Breast epithelium (tissue), 4 donors: ENCODE data around the gene KCNH3. TPM values are rescaled to one million over a fixed set of nuclear protein-coding genes. Genes with fewer than 3 reads are reported as not detected.

ENCODE experiments used
- DNase-seq, 2 donors: peaks; one replicate each; pipeline ENCODE4 v3.0.0-alpha.2; 2019; ENCODE audit warnings: low spot score in 2 of 2
- H3K27ac ChIP-seq, 2 donors: fragments of 200-600 bp; sonication (generic) in 1 of 2; one replicate each; pipeline ENCODE4 v1.5.1; 2016 to 2019; ENCODE audit warnings: mild to moderate bottlenecking in 1 of 2
- H3K27me3 ChIP-seq, 2 donors: fragments of 200-600 bp; sonication (generic) in 1 of 2; one replicate each; pipeline versions ENCODE4 v1.5.1 to v1.6.0; 2017 to 2019; ENCODE audit warnings: control low read depth in 1 of 2, mild to moderate bottlenecking in 1 of 2
- H3K36me3 ChIP-seq: fragments of 200-600 bp; one replicate; pipeline ENCODE4 v1.5.1; 2019
- H3K4me1 ChIP-seq, 2 donors: fragments of 200-600 bp; sonication (generic); one replicate each; pipeline ENCODE4 v1.5.1; 2016 to 2019; ENCODE audit warnings: control low read depth in 1 of 2
- H3K4me3 ChIP-seq, 3 donors: fragments of 200-600 bp; sonication (generic); 1 replicate in 2 of 3; 2 replicates in 1 of 3; pipeline ENCODE4 v1.5.1; 2016 to 2019; ENCODE audit warnings: mild to moderate bottlenecking in 3 of 3, moderate library complexity in 2 of 3
- H3K9me3 ChIP-seq, 2 donors: fragments of 200-600 bp; sonication (generic) in 1 of 2; one replicate each; pipeline ENCODE4 v1.5.1; 2016 to 2019; ENCODE audit warnings: control low read depth in 1 of 2
- POLR2A ChIP-seq: fragments of 450-650 bp; IDR thresholded peaks from one replicate; pipeline ENCODE4 v1.6.1; 2016; ENCODE audit warnings: antibody characterized with exemption, mild to moderate bottlenecking, moderate library complexity
- POLR2AphosphoS5 ChIP-seq, 3 donors: sonication (generic); formaldehyde crosslinking; IDR thresholded peaks; one replicate each; pipeline ENCODE4 v1.6.1; 2017; ENCODE audit warnings: antibody characterized with exemption in 3 of 3
- intact Hi-C: fragments of 100-400 bp; cut with DNase I; formaldehyde crosslinking; loops from one replicate; pipeline ENCODE4 v1.15.1; 2023; ENCODE audit warnings: low total_unique reads
- total RNA-seq, 3 donors: library from RNA; depleted of rRNA; stranded (reverse); fragments of >200 nt; gene quantifications; one replicate each; pipeline ENCODE4 v1.1.0, GENCODE V29; 2016
- TF ChIP-seq, protein P1 (sequence below), 3 donors: fragments of 450-650 bp; IDR thresholded peaks; one replicate each; pipeline ENCODE4 v1.5.1; 2016 to 2017; ENCODE audit warnings: antibody characterized with exemption in 3 of 3, mild to moderate bottlenecking in 3 of 3, moderate library complexity in 3 of 3

Gene KCNH3
- total RNA-seq, 3 donors from 2014 or later: 0.66 to 1.3 TPM; not detected in 1

DNA sequence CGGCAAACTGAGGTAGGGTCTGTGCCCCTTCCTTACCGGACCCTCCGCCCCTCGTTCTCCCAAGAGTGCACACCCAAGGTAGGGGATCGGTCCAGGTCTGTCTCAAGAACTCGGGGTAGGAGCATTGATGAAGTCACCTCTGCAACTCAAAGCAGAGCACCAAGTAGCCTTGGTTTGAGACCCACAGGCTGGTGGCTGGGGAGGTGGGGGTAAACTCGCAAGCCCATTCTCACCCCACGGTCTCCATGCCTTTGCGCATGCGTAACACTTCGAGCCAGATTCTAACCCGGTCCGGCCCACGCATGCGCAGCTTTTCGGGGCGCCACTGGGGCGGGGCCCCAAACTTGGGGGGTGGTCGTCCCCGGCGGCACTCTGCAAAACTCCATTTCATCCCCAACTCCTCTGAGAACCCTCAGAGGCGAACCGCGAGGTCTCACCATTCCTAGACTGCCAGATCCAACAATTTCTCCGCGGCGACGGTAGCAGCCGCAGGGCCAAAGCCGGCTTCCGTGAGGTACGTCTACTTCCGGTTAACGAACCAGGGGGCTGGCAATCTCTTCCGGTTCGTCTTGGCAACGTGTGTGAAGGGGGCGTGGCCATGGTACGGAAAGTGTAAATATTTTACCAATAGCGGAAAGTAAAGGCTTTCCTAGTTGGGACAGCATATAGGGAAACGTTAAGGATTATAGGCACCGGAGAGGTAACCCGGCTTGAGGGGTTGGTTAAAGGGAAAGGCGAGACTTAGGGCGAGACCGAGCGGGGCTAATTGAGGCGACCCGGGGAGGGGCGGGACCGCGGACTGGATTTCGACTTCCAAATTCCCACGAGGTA lies 29.0 kb downstream of the KCNH3 start, which contains the start of gene MCRS1:
TSS of gene MCRS1 (minus strand) at position 532 of the 831 bp plus-strand sequence. CDS start 1,411 bp downstream, outside the sequence.
- DNase-seq: peak; percentile 78 to 84
- H3K27me3 ChIP-seq: no peaks in the 10 kb centered on the region
- TF ChIP-seq POLR2AphosphoS5 (IDR thresholded peaks at IDR 0.05) (peak; percentile 91 to 96 (median 92)), POLR2A (peak; percentile 45)
- TF ChIP-seq, protein P1, sequence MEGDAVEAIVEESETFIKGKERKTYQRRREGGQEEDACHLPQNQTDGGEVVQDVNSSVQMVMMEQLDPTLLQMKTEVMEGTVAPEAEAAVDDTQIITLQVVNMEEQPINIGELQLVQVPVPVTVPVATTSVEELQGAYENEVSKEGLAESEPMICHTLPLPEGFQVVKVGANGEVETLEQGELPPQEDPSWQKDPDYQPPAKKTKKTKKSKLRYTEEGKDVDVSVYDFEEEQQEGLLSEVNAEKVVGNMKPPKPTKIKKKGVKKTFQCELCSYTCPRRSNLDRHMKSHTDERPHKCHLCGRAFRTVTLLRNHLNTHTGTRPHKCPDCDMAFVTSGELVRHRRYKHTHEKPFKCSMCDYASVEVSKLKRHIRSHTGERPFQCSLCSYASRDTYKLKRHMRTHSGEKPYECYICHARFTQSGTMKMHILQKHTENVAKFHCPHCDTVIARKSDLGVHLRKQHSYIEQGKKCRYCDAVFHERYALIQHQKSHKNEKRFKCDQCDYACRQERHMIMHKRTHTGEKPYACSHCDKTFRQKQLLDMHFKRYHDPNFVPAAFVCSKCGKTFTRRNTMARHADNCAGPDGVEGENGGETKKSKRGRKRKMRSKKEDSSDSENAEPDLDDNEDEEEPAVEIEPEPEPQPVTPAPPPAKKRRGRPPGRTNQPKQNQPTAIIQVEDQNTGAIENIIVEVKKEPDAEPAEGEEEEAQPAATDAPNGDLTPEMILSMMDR (IDR thresholded peaks at IDR 0.05): no peak
- H3K36me3 ChIP-seq: peaks cover 4% of the 10 kb centered on the region
- no peaks in the 10 kb centered on the region for H3K9me3 ChIP-seq
- H3K4me1 ChIP-seq: peaks cover 0 to 10% of the 10 kb centered on the region in 2 donors
- intact Hi-C loops: no loop called here
- H3K4me3 ChIP-seq: peak within 1 kb of the TSS; percentile 76 to 99 (median 87)
- peak within 1 kb of the TSS; percentile 91 to 96 for H3K27ac ChIP-seq

DNA sequence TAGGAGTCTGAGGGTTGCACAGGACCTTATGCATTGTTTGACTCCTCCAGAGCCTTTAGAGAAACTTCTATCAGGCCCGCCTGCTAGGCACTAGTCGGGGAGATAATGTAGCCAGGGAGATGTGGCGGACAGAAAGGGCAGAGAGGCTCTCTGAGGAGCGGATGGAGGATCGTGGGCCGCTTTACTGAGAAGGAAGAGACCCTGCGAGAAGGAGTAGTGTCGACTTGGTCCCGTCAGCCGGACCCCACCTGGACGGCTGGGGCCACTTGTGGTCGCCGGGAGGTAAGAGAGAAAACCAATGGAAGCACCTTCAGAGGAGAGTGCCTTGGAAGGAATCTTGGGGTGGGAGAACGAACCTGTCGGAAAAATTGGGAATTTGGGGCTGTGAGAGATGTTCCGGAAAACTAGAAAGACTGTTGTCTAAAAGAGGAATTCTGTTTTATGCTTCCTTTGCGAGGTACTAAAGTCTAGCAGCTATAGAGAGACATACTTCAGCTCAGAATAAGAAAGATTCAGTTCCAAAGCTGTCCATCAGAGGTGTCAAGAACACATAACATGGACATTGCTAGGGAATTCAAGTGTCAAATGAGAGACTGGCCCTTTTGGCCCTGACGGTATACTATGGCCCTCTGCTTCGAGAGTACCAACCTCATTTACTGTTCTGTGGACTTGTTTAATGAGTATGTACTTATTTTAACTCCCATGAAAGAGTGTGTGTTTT lies 29.8 kb downstream of the KCNH3 start:
- no peak for DNase-seq

DNA sequence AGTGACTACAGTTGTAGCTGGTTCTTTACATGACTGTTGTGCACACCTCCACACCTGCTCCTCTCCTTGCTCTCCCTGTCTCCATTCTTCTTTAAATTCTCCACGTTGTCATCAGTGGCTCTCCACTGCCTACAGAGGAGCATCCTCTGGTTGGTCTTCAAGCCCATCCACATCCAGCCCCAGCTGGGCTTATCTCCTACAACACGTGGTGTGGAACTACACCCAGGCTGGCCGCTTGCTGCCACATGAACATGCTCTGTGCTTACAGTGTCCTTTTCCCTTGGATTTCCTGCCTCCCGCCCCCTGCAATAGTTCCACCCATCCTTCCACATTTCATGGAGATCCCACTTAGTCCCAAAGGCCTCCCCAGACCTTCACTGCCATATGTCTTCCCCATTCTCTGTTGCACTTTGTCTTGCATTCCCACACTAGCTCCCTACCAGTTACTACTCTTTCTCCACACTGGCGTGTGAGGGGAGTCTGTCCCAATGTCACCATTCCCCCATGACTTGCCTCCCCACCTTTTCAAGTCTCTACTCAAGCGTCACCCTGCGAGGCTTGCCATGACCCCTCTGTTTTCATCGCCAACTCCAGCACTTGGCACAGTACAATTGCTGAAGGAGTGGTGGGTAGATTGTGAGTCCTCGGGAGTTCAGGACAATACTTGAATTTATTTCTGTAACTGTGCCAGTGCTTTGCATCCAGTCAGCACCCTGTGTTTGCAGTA lies 38.9 kb downstream of the KCNH3 start:
- H3K9me3 ChIP-seq: no peaks in the 10 kb centered on the region
- intact Hi-C loops: no loop called here
- H3K27me3 ChIP-seq: no peaks in the 10 kb centered on the region
- no peak overlapping the region for H3K4me3 ChIP-seq
- no peaks in the 10 kb centered on the region for H3K4me1 ChIP-seq
- no peak for DNase-seq
- TF ChIP-seq POLR2AphosphoS5 (IDR thresholded peaks at IDR 0.05) (no peak), POLR2A (no peak)
- TF ChIP-seq, protein P1 (IDR thresholded peaks at IDR 0.05): no peak
- H3K36me3 ChIP-seq: no peaks in the 10 kb centered on the region
- no peak overlapping the region for H3K27ac ChIP-seq

More for the DNA sequence above, 29.8 kb downstream of the KCNH3 start:
- Histone ChIP-seq H3K4me3 (peak overlapping the region; percentile 76 to 99 (median 87)), H3K27ac (peak overlapping the region; percentile 91 to 96), H3K9me3 (no peaks in the 10 kb centered on the region), H3K36me3 (no peaks in the 10 kb centered on the region), H3K4me1 (peaks cover 0 to 10% of the 10 kb centered on the region in 2 donors), H3K27me3 (no peaks in the 10 kb centered on the region)
- intact Hi-C loops: no loop called here
- TF ChIP-seq, protein P1 (IDR thresholded peaks at IDR 0.05): no peak
- TF ChIP-seq POLR2A: no peak
- no peak for TF ChIP-seq POLR2AphosphoS5 (IDR thresholded peaks at IDR 0.05)

DNA sequence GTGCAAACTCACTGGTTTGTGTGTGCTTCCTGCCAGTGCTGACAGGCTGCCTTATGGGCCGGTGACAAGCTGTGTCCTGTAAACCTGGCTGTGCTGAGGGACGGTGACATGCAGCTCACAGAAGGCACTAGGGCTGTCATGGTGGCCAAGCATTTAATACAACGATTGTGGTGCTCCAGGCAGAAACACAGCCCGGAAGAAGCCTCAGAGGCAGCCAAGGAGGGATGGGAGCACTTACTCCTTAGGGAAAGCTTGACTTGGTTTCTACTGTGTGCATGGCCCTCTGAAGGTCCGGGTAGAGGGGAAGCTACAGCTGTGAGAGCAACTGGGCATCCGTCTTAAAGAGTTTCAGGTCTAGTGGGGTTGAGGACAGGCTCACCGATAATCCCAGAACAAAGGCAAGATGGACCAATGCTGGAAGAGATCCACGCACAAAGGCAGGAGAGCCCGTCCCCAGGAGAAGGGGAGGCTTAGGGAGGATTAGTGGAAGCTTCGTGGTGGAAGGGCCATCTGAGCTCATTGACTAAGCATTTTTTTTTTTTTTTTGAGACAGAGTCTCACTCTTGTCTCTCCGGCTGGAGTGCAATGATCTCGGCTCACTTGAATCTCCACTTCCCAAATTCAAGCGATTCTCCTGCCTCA lies 39.8 kb downstream of the KCNH3 start:
- Histone ChIP-seq H3K4me3 (no peak overlapping the region), H3K27me3 (no peaks in the 10 kb centered on the region), H3K4me1 (no peaks in the 10 kb centered on the region), H3K27ac (no peak overlapping the region), H3K9me3 (no peaks in the 10 kb centered on the region), H3K36me3 (no peaks in the 10 kb centered on the region)
- DNase-seq: no peak
- intact Hi-C loops: no loop called here
- TF ChIP-seq, protein P1 (IDR thresholded peaks at IDR 0.05): no peak
- TF ChIP-seq POLR2AphosphoS5 (IDR thresholded peaks at IDR 0.05): no peak
